Progenitor cell of endocrine pancreas (in vitro differentiated cells): ENCODE measurements around the gene MPC1L. TPM values are rescaled to one million over a fixed set of nuclear protein-coding genes. Genes with fewer than 3 reads are reported as not detected.

Source experiments
- DNase-seq: peaks from one replicate; pipeline ENCODE4 v3.0.0; 2021; ENCODE audit warnings: low spot score; ENCODE audit not compliant: unreplicated experiment
- H3K27ac Mint-ChIP-seq: 2 replicates; pipeline ENCODE4 v1.8.0; 2021; ENCODE audit warnings: mild to moderate bottlenecking, moderate library complexity, mixed read lengths
- H3K27me3 Mint-ChIP-seq: 2 replicates; pipeline ENCODE4 v1.8.0; 2021; ENCODE audit warnings: mixed read lengths
- H3K36me3 Mint-ChIP-seq: 2 replicates; pipeline ENCODE4 v1.8.0; 2022; ENCODE audit warnings: mixed read lengths; ENCODE audit not compliant: insufficient read depth
- H3K4me1 Mint-ChIP-seq: 2 replicates; pipeline ENCODE4 v1.8.0; 2021; ENCODE audit warnings: low read depth, mixed read lengths
- H3K4me3 Mint-ChIP-seq: 2 replicates; pipeline ENCODE4 v1.8.0; 2021; ENCODE audit warnings: low read depth, mild to moderate bottlenecking, moderate library complexity, mixed read lengths
- H3K9me3 Mint-ChIP-seq: 2 replicates; pipeline ENCODE4 v1.8.0; 2021; ENCODE audit warnings: low read depth, mixed read lengths
- CTCF ChIP-seq: fragments of 200-600 bp; sonication (generic); IDR thresholded peaks from one replicate; pipeline ENCODE4 v1.5.0; 2021; ENCODE audit warnings: antibody characterized with exemption, mild to moderate bottlenecking; ENCODE audit not compliant: unreplicated experiment
- total RNA-seq: library from RNA; stranded (reverse); gene quantifications from 2 replicates; pipeline ENCODE4 v1.2.1, GENCODE V29; 2021

MPC1L gene
- total RNA-seq, 1 donor from 2014 or later, result not detected

DNA sequence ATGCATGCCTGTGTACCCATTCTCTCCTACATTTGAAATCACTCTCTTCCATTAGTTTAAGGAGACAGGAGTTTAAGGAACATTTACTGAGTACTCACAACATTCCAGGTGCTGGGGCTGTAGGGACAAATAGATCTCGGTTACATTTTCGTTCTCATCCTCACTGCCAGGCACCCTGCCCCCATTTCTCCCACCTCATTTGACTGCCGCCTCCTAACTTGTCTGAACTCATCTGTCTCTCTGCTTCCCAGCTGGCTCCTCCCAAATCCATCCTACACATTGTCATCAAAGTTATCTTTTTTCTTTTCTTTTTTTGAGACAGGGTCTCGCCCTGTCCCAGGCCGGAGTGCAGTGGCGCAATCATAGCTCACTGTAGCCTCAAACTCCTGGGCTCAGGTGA, 19.8 kb upstream of the MPC1L start:
- no peak overlapping the region for H3K4me3 Mint-ChIP-seq
- no peaks in the 10 kb centered on the region for H3K27me3 Mint-ChIP-seq
- peaks cover 14% of the 10 kb centered on the region for H3K36me3 Mint-ChIP-seq
- no peaks in the 10 kb centered on the region for H3K4me1 Mint-ChIP-seq
- H3K27ac Mint-ChIP-seq, result no peak overlapping the region
- H3K9me3 Mint-ChIP-seq, result peaks cover 4% of the 10 kb centered on the region
- DNase-seq, result no peak
- no peak for TF ChIP-seq CTCF

- no peaks in the 10 kb centered on the region for H3K27me3 Mint-ChIP-seq
- no peaks in the 10 kb centered on the region for H3K36me3 Mint-ChIP-seq
- no peak overlapping the region for H3K4me3 Mint-ChIP-seq
- TF ChIP-seq CTCF, result no peak
- peaks cover 3% of the 10 kb centered on the region for H3K9me3 Mint-ChIP-seq
- DNase-seq, result no peak
- no peaks in the 10 kb centered on the region for H3K4me1 Mint-ChIP-seq
- no peak overlapping the region for H3K27ac Mint-ChIP-seq
These were observed 15.8 kb upstream of the MPC1L start for GRCh38 chrX:40607381-40607780.

- Mint-ChIP-seq H3K27me3 (no peaks in the 10 kb centered on the region), H3K27ac (no peak overlapping the region), H3K36me3 (no peaks in the 10 kb centered on the region), H3K9me3 (peaks cover 6% of the 10 kb centered on the region), H3K4me3 (no peak overlapping the region), H3K4me1 (no peaks in the 10 kb centered on the region)
- TF ChIP-seq CTCF, result no peak
- DNase-seq, result no peak
These were observed 10.7 kb upstream of the MPC1L start for GRCh38 chrX:40612511-40612910.

GRCh38 chrX:40615976-40616375, 7.3 kb upstream of the MPC1L start:
- no peaks in the 10 kb centered on the region for H3K4me1 Mint-ChIP-seq
- no peaks in the 10 kb centered on the region for H3K36me3 Mint-ChIP-seq
- no peak overlapping the region for H3K4me3 Mint-ChIP-seq
- TF ChIP-seq CTCF, result no peak
- no peak for DNase-seq
- no peaks in the 10 kb centered on the region for H3K27me3 Mint-ChIP-seq
- peaks cover 8% of the 10 kb centered on the region for H3K9me3 Mint-ChIP-seq
- H3K27ac Mint-ChIP-seq, result no peak overlapping the region

DNA sequence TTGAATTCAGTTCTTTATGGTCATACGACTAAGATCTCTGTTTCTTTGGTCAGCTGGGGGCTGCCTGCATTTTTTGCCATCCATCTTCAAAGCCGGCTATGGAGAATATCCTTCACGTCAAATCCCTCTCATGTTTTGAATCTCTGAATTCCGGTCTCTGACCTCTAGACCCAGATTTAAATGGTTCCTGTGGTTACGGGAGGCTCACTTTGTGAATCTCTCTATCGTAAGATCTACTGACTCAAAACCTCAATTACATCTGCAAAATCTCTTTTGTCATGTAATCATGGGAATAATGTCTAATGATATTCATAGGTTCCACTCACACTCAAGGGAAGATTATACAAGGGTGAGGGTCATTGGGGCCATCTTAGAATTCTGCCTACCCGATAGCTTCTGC, 5.7 kb upstream of the MPC1L start:
- no peaks in the 10 kb centered on the region for H3K36me3 Mint-ChIP-seq
- H3K9me3 Mint-ChIP-seq, result peaks cover 11% of the 10 kb centered on the region
- no peak for DNase-seq
- no peak overlapping the region for H3K4me3 Mint-ChIP-seq
- no peaks in the 10 kb centered on the region for H3K27me3 Mint-ChIP-seq
- TF ChIP-seq CTCF, result no peak
- no peak overlapping the region for H3K27ac Mint-ChIP-seq
- H3K4me1 Mint-ChIP-seq, result no peaks in the 10 kb centered on the region
